DLD1 (cell line): ENCODE results near the gene GPX4.

Source experiments
- in situ Hi-C: cut with HindIII; loops from 2 replicates; pipeline ENCODE4 v1.10.0; 2017; ENCODE audit warnings: low sequenced_read_pairs

The GPX4 gene

DNA sequence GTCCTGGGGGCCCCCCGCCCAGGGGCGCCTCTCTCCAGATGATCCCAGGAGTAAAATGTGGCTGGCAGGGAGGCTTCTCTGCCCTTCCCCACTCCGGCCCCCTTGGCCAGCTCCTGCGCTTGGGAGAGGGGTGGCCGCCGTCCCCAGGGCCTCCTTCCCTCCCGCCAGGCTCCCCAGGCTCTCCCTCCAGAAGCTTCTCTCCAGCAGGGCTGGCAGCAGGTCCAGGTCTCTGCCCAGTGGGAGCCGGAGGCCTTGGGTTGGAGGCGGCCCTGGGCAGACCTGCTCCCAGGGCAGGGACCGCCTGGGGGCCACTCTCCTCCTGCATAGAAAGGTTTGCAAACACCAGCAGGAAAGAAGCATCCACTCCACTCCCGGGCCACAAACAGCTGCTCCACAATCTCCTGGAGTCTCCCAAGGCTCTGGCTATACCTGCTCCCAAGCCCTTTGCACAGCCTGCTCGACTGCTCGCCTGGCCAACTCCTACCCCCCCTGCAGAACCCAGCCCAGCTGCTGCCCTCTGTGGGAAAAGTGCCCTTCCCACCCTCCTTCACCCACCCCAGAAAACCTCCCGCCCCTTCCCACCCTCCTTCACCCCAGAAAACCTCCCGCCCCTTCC, 44.2 kb downstream of the GPX4 start:
- in situ Hi-C loops: no loop called here

DNA sequence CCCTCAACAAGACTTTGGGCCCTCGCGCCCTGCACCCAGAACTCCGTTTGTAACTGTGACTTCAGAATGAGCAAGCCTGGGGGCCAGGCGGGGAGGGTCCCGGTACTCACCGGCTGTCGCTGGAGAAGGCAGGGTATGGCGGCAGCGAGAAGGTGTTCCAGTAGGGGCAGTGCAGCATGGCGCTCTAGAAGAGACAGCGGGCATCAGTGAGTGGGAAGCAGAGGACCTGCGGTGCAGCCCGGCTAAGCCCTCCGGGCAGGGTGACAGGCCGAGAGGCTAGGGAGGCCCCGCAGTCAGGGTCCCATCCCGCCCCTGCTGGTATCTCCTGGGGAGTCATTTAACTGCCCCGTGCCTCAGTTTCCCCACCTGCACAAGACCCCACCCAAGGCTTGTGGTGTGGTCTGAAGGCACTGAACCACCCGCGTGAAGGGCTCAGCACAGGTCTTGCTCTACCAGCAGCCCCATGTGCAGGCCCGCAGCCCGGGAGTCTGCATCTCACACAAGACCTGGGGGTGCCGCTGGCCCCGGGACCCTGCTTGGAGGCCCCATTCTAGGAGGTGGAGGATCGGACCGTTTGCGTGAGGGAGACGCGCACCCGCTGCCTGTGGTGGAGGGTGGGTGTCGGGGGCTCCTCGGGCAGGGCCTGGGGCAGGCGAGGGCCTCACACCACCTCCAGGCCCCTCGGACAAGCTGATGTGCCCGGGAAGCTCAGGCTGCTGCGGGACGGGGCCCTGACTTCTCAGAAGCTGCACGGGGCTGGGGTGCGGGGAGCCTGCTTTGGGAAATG, 45.7 kb downstream of the GPX4 start:
- in situ Hi-C loops: no loop called here

DNA sequence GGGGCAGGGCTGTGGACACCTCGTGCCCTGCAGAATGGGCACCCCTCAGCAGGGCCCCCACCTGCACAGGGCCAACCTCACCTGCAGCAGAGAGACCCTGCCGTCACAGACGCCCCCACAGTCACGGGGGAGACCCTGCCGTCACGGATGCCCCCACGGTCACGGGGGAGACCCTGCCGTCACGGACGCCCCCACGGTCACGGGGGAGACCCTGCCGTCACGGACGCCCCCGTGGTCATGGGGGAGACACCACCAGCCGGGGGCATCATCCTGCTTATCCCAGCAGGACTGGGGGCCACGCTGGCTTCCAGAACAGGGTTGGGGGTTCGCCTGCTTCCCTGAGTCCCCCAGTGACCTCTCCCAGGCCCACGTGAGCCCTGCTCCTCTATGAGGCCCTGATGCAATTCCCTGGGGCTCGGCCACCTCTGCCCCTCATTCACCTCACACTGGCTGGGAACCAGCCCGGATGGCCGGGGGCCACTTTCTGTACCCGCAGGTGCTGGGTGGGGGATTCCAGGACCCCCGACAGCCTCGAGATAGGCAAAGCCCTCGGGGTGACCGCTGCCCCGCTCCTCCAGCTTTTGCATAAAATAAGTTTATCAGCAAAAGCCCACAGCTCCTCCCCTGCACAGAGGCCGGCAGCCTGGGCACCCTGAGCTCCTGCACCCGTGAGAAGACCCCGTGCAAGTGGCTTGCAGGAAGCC, 46.7 kb downstream of the GPX4 start:
- in situ Hi-C loops: no loop called here

DNA sequence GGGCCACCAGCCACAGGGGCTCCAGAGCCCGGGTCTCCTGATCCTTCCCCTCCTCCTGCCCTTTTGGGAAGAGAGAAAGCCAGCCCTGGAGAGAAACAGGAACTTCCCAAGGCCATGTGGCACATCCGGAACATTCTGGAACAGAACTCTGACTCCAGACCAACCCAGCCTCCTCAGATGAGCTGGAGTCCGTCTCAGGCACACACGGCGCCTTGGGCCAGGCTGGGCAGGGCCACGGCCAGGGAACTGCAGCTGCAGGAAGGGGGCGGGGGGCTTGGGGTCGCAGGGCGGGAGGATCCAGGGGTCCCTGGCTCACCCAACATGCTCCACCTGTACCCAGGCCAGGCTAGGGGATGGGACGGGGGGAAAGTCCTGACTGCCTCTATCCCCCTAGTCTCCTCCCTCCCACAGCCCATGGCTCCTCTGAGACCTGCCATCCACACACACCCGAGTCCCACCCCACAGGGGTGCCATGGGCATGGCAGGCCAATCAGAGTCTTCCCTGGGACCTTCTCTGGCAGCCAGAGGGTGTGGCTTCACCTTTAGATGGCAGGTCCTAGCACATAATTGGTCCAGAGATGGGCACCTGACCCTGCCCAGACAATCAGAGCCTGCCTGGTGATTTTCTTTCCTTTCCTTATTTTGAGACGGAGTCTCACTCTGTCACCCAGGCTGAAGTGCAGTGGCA, 47.4 kb downstream of the GPX4 start:
- in situ Hi-C loops: no loop called here

DNA sequence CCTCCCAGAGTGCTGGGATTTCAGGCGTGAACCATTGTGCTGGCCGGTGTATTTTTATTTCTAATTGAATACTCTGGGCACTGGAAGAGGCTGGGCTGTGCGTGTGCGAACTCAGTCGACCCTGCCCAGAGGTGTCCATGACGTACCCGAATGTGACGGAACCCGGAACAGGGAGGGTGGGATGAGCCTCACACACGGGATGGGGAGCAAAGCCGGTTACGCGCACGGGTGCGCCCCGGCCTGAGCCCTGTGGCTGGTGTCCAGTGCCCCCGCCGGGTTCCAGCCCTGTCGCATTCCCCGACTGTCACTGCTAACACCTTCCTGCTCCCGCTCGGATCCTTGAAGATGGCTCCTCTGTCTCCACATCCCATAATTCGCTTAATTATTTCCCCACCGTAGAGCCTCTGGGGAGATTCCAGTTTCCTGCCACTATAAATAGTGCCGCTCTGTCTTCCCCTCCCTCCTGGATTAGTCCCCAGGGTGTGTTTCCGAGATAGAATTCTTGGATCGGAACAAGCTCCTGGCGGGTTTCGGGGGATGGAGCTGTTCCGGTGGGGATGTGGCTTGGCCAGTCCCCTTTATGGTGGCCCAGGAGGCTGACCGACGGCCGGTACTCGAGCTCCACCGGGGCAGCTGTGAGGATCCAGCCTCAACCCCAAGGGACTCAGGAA, 48.3 kb downstream of the GPX4 start:
- in situ Hi-C loops: no loop called here

DNA sequence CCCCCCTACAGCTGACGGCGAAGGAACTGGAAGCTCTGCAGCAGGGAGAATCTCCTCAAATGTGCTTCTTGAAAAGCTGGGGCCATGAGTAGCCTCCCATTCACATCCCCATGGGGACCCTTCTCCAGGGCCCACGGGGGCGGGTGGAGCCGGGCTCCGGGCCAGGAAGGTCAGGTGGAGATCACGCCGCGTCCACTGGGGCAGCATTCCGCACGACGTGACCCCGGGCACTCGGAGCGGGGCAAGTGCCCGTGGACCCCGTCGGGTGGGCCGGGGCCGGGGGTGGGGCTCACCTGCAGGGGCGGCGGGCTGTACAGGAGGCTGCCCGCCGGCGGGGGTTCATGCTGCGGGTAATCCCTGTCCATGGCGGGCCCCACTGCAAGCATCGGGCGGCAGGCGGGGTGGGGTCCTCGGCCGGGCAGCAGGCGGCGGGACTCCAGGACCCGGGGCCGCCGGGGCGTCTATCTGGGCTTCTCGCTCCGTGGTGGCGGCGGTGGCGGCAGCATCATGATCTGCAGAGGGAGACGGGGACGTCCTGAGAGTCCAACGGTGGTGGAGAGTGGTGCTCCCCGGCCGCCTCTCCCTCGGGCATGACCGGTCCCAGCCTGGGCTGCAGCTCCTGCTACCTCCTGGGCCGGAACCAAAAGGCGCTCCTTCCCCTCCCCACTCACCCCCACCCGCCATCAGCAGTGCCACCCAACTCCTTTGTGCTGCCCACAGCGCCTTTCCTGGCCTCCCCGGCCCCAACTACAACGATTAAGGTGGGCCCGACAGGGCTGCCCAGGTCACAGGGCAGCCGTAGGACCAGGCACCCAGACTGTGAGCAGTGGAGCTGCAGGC, 50.3 kb downstream of the GPX4 start:
- in situ Hi-C loops: no loop called here

DNA sequence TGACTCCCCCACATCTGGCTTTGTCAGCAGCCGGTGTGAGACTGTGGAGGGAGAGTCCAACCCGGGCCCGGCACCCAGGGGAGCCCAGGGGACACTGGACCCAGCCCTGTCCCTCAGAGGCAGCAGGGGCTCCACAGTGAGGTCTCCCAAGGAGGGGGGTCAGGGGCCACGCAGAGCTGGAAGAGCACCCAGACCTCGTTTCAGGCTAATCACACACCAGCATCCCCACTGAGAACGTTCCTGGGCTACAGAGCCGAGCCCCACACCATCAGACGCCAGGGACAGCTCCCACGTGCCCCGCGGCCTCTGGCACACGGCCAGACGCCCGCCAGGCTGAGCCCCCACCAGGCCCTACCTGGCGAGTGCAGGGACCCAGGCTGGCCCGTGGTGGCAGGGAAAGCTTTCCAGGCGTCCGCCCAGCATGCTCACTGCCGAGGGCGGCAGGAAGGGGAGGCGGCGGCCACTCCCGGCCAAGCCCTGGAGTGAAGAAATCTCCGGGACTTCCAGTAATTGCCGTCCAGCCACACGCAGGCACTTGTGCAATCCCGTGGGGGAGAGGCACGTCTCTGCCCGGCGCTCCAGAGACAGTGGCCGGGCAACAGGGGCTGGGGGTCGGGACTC, 51.0 kb downstream of the GPX4 start:
- in situ Hi-C loops: no loop called here

DNA sequence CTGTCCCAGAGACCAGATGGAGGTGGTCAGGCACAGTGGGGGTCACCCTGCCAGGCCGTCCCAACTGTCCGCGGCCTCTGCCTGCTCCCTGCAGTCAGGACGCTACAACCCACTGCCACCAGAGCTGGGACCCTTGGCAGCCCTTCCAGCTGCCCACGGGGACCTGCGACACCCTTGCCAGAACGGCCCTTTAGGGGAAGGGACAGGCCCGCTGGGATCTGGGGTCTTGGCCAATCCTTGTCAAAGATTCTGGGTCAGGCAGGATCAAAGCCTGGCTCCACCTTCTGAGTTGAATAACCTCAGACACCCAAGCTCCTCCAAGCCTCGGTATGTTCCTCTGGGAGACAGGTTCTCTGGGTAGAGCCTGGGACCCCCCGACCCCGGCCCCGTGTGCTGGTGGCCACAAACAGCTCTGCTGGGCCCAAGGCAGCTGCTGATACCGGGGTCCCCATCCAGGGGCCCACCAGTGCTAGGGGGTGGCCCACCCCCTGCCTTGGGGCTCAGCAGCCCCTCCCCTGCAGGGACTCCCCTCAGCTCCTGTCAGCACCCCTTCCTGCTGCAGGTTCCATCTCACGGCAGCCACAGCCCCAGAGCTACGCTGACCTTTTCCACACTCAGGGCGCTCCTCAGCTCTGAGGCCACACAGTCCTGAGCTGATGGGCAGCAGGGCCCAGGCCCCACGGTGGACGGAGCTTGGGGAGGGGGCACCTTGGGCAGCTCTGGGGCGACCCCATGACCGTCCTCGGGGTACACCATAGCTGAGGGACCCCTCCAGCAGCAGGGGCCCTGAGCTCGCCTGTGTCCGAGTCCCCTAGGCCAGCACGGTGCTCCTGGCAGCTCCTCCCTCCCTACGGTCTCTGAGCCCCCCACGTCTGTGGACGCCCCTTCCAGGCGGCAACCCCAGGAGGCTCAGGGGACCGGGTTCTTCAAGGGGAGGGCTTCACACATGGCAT, 51.8 kb downstream of the GPX4 start:
- in situ Hi-C loops: no loop called here
